K562 (cell line): ENCODE results near the gene LOC101059915.

Experiments used
- CTCF ChIP-seq, 3 experiments: IDR thresholded peaks in 2 of 3; conservative IDR thresholded peaks in 1 of 3; 2 replicates each; pipeline ENCODE4 v1.5.1; 2011 to 2012; ENCODE audit warnings: low read length in 3 of 3, mild to moderate bottlenecking in 3 of 3, control low read depth in 2 of 3, improper control_type of control experiment in 1 of 3, inconsistent platforms in 1 of 3, low read depth in 1 of 3, mixed read lengths in 1 of 3, moderate library complexity in 1 of 3; ENCODE audit not compliant: insufficient read depth in 2 of 3
- HDGF ChIP-seq: fragments of 450-650 bp; IDR thresholded peaks from 2 replicates; pipeline ENCODE4 v1.6.1; 2016
- HNRNPLL ChIP-seq: fragments of 200-400 bp; formaldehyde crosslinking; IDR thresholded peaks from 2 replicates; pipeline ENCODE4 v1.6.1; 2017; ENCODE audit warnings: low read length, low read depth, mild to moderate bottlenecking; ENCODE audit not compliant: poor library complexity, severe bottlenecking
- PRMT5 ChIP-seq: sonication (generic); formaldehyde crosslinking; IDR thresholded peaks from 2 replicates; pipeline ENCODE4 v1.5.0; 2020; ENCODE audit warnings: missing genetic modification reagents
- SMC3 ChIP-seq: conservative IDR thresholded peaks from 2 replicates; pipeline ENCODE4 v1.6.1; 2011; ENCODE audit warnings: low read depth, low read length, improper control_type of control experiment; ENCODE audit not compliant: insufficient read depth
- SPI1 ChIP-seq: IDR thresholded peaks from 2 replicates; pipeline ENCODE4 v1.6.1; 2011; ENCODE audit warnings: low read depth, low read length, control low read depth, borderline replicate concordance
- ZBTB17 ChIP-seq: fragments of 450-650 bp; formaldehyde crosslinking; IDR thresholded peaks from 2 replicates; pipeline ENCODE4 v1.4.0; 2020; ENCODE audit warnings: mild to moderate bottlenecking
- ZNF134 ChIP-seq: fragments of 250-450 bp; sonication (Bioruptor Pico); conservative IDR thresholded peaks from 2 replicates; pipeline ENCODE4 v1.4.0; 2020
- ZNF318 ChIP-seq, 2 experiments: fragments of 450-650 bp; IDR thresholded peaks; 2 replicates each; pipeline ENCODE4 v1.6.1; 2016; ENCODE audit warnings: mild to moderate bottlenecking in 2 of 2, borderline replicate concordance in 1 of 2, low read depth in 1 of 2, moderate library complexity in 1 of 2

LOC101059915 gene

GRCh38 chrX:71650333-71650969 lies 16.9 kb upstream of the LOC101059915 start (continued):
- TF ChIP-seq ZNF318 (IDR thresholded peaks at IDR 0.05; ENCODE audit: borderline replicate concordance in 1 of 2, low read depth in 1 of 2) (no peak), ZBTB17 (CRISPR knock-in tag) (no peak), PRMT5 (no peak), CTCF (IDR thresholded peaks at IDR 0.05 in 2 of 3, conservative IDR thresholded peaks at IDR 0.05 in 1 of 3; ENCODE audit: insufficient read depth in 2 of 3, low read depth in 1 of 3, low read length in 3 of 3) (peak; percentile 19 to 50 (median 21); a peak in 3 of 6 replicates), HNRNPLL (no peak), SMC3 (0 out of 2 replicates have a peak, but pooled peaks have one; percentile 32), HDGF (no peak), SPI1 (0 out of 2 replicates have a peak, but pooled peaks have one; percentile 2), ZNF134 (CRISPR knock-in tag) (no peak)
